Measurements from ENCODE around the gene FGGY.
"Not testable (repeated sequence)": the region's sequence is repeated elsewhere in the genome, so short reads cannot be mapped to it uniquely, and the experiment has no call there.

Gene FGGY

DNA sequence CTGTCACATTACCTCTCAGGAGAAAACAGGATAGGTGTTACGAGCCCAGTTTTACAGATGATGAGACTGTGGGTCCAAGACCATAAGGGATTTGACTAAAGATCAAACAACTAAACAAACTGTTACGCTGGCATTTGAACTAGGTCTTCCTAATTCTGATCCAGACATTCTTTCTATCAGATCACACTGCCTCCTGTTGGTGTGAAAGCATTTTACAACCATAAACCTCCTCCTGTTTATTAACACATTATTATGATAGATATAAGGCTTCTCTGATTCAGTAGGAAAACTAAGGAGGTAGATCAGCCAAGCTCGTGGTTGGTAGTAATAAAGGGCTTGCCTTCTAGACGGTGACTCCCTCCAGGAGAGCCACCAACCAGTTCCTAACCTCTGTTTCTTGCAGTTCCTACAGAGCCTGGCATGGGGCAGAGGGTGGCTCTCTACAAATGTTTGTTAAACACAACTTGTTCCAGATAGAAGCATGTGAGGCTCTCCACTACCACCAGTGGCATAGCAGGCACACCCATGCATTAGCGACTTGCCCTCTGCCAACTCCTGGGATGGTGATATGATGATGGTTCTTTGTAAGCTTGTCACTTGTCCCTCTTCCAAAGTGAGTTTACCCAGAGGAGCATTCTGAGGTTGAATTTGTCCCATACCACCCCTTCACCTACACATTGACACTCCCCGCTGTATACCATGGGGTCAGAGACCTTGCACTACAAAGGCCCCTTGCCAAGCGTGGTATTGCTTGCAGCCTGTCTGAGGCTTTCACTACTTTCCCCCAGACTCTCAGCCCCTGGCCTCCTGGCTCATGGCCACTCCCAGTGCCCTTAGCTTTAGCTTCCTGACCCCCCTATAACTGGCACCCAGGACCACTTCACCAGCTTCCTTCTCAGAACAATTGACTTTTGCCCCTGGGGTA, 421.4 kb downstream of the FGGY start:
- no peak for DNase-seq

DNA sequence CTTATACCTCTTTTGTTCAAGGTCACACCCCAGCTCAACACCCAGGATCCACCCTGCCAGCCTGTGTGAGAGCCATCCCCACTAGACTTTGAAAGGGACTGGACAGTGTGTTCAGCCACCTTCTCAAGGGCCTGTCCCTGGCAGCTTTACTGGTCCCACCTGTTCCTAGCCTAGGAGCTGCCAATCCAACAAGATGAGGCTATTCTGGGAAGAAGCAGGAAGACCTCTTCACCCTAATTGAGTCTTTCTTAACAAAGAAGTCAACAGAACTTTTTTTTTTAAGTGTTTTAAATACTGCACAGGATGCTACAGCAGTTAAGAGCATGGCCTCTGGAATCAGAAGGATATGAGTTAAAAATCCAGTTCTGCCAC, 422.1 kb downstream of the FGGY start:
- DNase-seq = no peak

DNA sequence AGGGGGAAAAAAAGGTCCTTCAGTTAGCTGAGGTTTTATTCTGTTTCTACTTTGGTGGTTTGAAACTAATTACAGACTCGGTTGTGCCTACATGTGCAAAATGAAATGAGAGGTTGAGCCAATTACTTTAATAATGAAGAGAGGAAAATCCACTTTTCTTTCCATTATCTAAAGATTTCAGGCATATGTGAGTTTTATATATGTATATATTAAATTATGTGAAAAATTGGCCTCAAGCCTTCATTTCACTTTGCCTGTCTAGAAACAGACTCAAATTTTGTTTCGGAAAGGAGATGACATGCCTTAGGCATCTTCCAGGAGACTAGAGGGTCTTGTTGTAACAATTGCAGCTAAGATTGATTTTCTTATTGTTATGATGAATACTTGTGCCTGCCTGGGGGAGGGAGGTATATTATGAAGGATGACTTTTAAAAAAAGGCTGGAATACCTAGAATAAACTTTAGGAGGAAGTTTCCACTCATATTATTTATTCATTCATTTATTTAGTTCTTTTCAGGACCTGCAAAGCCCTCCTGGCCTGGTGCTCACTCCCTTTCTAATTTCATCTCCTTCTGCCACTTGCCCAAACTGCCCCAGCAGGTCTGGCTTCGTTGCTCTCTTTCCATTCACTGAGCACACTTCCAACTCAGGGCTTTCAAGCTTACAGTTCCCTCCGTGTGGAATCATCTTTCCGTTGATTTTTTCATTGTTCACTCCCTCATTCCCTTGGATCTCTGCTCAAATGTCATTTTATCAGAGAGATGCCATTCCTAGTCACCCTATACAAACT, 423.6 kb downstream of the FGGY start:
- no peak for DNase-seq

- peak; percentile 49 for DNase-seq
Measured at GRCh38 chr1:59730302-59730701, 433.4 kb downstream of the FGGY start.

DNA sequence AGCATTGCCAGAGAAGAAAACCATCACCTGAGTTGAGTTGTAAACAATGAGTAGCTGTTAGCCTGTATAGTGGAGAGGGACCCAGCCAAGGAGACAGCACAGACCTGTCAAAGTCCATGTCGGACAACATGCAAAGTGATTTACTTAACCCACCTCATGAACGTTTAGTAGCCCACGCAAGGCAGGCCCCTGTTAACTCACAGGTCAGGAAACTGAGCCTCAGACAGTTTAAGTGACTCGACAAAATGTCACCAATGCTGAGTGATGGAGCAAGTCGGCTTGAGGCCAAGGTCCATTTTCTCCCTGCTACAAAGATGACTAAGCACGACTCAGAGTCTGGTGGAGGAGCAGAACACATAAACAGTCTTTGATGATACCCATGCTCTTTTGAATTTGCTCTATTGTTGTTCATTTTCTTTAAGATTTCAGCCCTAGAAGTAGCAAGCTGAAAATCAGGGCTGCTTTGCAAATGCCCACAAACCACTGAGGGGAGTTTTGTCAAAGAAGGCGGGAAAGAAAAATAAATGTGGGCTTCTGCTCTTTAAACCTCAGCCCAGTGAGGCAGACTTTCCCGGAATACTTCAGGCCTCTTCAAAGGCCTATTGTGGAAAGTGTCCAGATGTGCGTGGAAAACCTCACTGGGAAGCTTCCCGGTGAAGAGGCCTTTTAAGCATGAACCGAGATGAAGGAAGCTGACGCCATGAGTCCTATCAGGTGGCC, 434.0 kb downstream of the FGGY start:
- peak; percentile 71 for DNase-seq

- no peak for DNase-seq
Measured at GRCh38 chr1:59731591-59731990, 434.7 kb downstream of the FGGY start.

- DNase-seq = no peak
Measured at GRCh38 chr1:59732214-59732955, 435.5 kb downstream of the FGGY start.

DNA sequence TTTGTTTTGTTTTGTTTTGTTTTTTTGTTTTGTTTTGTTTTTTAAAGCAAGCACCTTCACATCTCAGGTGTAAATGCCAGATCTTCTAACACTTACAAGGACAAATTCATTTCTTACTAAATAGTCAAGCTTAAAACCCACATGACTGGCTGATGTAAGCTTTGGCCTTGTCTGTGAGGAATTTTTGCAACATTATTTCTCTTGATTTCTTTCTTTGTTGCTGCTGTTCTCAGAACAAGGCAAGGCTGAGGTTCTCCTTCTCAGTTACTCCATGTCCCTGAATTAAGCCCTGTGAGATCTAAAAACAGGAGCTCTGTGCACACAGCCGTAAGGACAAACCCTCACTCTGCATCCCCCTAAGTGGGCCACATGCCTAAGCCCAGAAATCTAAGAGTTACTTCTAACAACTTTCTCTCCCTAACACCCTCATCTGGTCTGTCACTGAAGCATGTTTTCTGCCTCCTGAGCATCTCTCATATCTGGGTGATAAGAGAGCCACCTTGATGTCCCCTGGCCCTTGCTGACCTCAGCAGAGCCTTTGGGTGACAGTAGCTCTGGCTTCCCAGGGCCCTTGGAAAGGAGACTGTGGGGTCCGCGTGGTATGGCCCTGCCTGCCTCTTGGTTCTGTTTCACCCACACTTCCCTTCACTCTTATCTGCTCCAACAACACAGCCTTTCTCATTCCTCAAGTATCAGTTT, 436.7 kb downstream of the FGGY start:
- no peak for DNase-seq

DNA sequence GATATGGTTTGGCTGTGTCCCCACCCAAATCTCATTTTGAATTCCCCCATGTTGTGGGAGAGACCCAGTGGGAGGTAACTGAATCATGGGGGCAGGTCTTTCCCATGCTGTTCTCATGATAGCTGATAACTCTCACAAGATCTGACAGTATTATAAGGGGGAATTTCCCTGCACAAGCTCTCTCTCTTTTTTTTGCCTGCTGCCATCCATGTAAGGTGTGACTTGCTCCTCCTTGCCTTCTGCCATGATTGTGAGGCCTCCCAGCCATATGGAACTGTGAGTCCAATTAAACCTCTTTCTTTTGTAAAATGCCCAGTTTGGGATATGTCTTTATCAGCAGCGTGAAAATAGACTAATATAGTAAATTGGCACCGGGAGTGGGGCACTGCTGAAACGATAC, 439.0 kb downstream of the FGGY start:
- DNase-seq = not testable (repeated sequence)

- no peak for DNase-seq
Measured at GRCh38 chr1:59736744-59737143, 439.9 kb downstream of the FGGY start.

GRCh38 chr1:59737638-59738037, 440.7 kb downstream of the FGGY start:
- no peak for DNase-seq

DNA sequence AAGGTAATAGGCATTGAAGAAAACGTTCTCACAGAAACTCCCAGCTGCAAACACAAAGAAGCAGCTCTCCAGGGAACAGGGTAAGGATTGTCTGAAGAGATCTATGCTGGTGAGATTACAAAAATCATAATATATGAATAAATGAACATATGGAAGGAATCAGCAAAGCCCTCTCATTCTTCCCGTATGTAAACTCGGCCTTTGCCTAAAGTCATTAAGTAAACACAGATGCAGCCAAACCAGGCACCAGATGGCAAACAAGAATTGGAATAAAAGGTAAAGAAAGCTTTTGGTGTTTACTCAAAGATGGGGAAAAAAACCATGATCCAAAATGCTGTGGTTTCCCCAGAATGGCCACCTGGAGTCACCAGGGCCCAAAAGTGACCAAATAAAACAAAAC, 441.3 kb downstream of the FGGY start:
- DNase-seq = no peak

DNA sequence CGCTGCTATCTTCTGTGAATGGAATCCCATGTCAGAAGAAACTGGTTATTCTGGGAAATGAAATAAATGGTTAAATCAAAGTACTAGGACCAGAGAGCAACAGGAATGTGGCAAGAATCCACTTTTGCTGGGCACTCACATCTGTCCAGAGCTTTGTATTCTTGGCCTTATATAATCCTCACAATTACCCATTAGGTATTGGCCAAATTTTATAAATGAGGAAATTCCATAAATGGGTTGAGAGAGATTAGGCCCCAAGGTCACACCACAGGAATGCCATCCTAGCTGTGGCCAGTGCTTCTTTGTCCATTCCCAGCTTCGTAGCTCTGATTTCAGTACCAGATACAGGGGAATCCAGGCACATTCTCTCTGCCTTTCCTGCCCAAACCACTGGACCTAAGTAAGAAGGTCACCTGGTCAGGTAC, 441.7 kb downstream of the FGGY start:
- DNase-seq = peak; percentile 41

DNA sequence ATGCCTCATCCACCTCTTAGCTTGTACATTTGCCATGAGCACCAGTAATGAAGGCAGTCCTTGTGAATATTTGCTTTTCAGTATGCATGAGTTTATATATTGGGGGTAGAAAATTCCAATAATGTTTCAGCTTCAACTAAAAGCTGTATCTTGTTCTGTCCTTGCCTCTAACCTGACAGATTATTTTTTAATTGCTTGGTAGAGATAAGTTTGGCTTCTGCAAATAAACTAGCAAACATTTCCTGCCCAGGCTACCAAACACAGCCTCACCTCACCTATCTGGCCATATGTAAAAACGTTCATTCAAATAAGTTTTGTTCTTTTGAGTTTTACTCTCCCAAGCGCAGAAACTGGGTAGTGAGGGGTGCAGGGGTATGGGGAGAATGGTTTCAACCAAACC, 442.2 kb downstream of the FGGY start:
- no peak for DNase-seq

GRCh38 chr1:59742526-59742925, 445.6 kb downstream of the FGGY start:
- DNase-seq = no peak

GRCh38 chr1:59743324-59744091, 446.6 kb downstream of the FGGY start:
- no peak for DNase-seq

- no peak for DNase-seq
Measured at GRCh38 chr1:59747420-59748024, 450.6 kb downstream of the FGGY start.

- DNase-seq = no peak
Measured at GRCh38 chr1:59748123-59748522, 451.2 kb downstream of the FGGY start.

GRCh38 chr1:59750328-59751003, 453.6 kb downstream of the FGGY start:
- peak; percentile 68 for DNase-seq

- DNase-seq = no peak
Measured at GRCh38 chr1:59751004-59751395, 454.1 kb downstream of the FGGY start.
